Inferior parietal cortex (tissue), 1 donor: ENCODE results near the gene PDE11A.
A peak's percentile ranks its signal among the peaks of the same experiment; 100 is the strongest.
"Not testable (repeated sequence)": the region's sequence is repeated elsewhere in the genome, so short reads cannot be mapped to it uniquely, and the experiment has no call there.

ENCODE experiments used
- DNase-seq: peaks from one replicate; pipeline ENCODE4 v3.0.0-alpha.2; 2016; ENCODE audit errors: extremely low spot score

The PDE11A gene

GRCh38 chr2:178008636-178009289 is 63.8 kb downstream of the PDE11A start:
- peak; percentile 22 for DNase-seq

GRCh38 chr2:178006710-178007109 is 65.9 kb downstream of the PDE11A start:
- no peak for DNase-seq

- no peak for DNase-seq
Measured at GRCh38 chr2:178005756-178006155, 66.8 kb downstream of the PDE11A start.

GRCh38 chr2:178002038-178002437 is 70.5 kb downstream of the PDE11A start:
- DNase-seq = no peak

GRCh38 chr2:177998996-177999395 is 73.6 kb downstream of the PDE11A start:
- no peak for DNase-seq

- DNase-seq = no peak
Measured at GRCh38 chr2:177998006-177998405, 74.6 kb downstream of the PDE11A start.

- DNase-seq = no peak
Measured at GRCh38 chr2:177992992-177993391, 79.6 kb downstream of the PDE11A start.

- no peak for DNase-seq
Measured at GRCh38 chr2:177989029-177989885, 83.3 kb downstream of the PDE11A start.

GRCh38 chr2:177984749-177985148 is 87.8 kb downstream of the PDE11A start:
- no peak for DNase-seq

GRCh38 chr2:177983183-177983788 is 89.3 kb downstream of the PDE11A start:
- peak; percentile 44 for DNase-seq

- no peak for DNase-seq
Measured at GRCh38 chr2:177972782-177973181, 99.8 kb downstream of the PDE11A start.

GRCh38 chr2:177972123-177972522 is 100.5 kb downstream of the PDE11A start:
- no peak for DNase-seq

GRCh38 chr2:177970670-177971454 is 101.7 kb downstream of the PDE11A start:
- no peak for DNase-seq

- no peak for DNase-seq
Measured at GRCh38 chr2:177964892-177965291, 107.7 kb downstream of the PDE11A start.

GRCh38 chr2:177952151-177952550 is 120.4 kb downstream of the PDE11A start:
- DNase-seq = no peak

GRCh38 chr2:177947598-177947997 is 125.0 kb downstream of the PDE11A start:
- not testable (repeated sequence) for DNase-seq

GRCh38 chr2:177944530-177944929 is 128.0 kb downstream of the PDE11A start:
- not testable (repeated sequence) for DNase-seq

- DNase-seq = no peak
Measured at GRCh38 chr2:177942731-177943130, 129.8 kb downstream of the PDE11A start.

- no peak for DNase-seq
Measured at GRCh38 chr2:177939211-177939610, 133.4 kb downstream of the PDE11A start.

GRCh38 chr2:177930916-177931315 is 141.7 kb downstream of the PDE11A start:
- no peak for DNase-seq

GRCh38 chr2:177929662-177930522 is 142.7 kb downstream of the PDE11A start:
- DNase-seq = no peak
